NCI-H69 (cell line): Measurements from ENCODE around the gene LZTS2.

Experiments
- DNase-seq: peaks from one replicate; lab custom pipeline; 2025; lab: John Stamatoyannopoulos, UW

Gene LZTS2

DNA sequence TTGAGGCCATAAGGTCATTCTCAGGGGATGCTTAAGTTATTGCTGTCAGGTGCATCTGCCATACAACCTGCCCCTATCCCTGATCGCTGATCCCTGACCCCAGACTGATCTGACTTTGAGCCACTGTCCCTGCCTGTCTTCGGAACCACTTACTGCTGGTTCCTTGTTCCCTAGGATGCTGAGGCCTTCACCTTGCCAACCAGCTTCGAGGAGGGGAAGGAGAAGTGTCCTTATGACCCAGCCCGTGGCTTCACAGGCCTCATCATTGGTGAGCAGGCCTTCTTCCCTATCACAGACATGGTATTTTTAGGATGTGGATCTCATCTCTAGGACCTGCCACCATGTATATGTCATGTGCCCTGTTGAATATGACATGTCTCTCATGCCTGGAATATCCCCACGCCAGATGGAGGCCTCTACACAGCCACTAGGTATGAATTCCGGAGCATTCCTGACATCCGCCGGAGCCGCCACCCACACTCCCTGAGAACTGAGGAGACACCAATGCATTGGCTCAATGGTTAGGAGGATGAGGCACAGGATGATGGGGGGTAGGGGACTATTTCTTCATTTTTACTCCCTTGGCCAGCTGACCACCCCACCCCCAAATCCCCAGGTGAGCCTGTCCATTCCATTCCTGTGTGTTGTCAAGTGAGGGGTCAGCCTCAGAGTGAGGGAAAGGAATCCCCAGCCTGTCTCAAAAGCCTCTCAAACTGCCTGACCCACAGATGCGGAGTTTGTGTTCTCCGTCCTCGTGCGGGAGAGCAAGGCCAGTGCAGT lies 21.3 kb upstream of the LZTS2 start:
- DNase-seq = no peak

DNA sequence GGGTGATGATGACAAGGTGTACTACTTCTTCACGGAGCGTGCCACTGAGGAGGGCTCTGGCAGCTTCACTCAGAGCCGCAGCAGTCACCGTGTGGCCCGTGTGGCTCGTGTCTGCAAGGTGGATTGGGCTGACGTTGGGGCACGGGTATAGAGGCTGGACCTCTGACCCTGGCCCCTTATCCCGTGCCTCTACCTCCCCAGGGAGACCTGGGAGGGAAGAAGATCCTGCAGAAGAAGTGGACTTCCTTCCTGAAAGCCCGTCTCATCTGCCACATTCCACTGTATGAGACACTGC lies 20.8 kb upstream of the LZTS2 start:
- no peak for DNase-seq

DNA sequence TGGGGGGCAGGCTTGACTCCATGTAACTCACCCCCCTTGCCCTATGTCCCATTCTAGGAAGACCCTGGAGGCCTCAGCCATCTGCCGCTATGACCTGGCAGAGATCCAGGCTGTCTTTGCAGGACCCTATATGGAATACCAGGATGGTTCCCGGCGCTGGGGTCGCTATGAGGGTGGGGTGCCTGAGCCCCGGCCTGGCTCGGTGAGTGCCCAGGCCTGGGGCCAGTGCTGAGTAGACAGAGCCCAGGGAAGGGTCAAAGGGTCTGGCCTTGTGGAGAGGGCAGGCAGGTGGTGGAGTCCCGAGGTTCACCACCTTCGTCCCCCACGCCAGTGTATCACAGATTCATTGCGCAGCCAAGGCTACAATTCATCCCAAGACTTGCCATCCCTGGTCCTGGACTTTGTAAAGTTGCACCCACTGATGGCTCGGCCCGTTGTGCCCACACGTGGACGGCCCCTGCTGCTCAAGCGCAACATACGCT lies 19.8 kb upstream of the LZTS2 start:
- DNase-seq = no peak

DNA sequence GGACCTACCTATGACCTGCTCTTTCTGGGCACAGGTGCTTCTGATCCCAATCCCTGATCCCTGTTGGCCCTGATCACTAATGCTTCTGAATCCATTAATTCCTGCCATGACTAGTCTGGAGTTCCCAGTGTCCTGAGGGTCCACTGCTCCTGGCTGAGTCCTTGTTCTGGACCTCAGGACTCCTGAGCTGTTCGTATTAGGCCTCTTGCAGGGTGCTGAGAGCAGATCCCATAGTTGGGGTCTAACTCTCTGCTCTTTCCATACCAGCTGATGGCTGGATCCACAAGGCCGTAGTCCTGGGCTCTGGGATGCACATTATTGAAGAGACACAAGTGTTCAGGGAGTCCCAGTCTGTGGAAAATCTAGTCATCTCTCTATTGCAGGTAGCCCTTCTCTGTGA lies 19.3 kb upstream of the LZTS2 start:
- DNase-seq = no peak

DNA sequence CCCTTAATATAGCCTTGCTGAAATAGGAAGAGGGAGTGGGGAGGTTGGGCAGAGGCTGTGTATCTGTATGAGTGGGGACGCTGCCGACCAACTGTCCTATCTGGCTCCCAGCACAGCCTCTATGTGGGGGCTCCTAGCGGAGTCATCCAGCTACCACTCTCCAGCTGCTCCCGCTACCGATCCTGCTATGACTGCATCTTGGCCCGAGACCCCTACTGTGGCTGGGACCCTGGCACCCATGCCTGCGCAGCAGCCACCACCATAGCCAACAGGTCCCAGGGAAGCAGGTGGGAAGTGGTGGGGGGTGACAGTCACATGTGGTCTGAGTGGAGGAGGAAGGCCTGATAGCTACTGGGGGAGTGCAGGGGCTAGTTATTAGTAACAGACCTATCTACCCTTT lies 18.9 kb upstream of the LZTS2 start:
- no peak for DNase-seq

DNA sequence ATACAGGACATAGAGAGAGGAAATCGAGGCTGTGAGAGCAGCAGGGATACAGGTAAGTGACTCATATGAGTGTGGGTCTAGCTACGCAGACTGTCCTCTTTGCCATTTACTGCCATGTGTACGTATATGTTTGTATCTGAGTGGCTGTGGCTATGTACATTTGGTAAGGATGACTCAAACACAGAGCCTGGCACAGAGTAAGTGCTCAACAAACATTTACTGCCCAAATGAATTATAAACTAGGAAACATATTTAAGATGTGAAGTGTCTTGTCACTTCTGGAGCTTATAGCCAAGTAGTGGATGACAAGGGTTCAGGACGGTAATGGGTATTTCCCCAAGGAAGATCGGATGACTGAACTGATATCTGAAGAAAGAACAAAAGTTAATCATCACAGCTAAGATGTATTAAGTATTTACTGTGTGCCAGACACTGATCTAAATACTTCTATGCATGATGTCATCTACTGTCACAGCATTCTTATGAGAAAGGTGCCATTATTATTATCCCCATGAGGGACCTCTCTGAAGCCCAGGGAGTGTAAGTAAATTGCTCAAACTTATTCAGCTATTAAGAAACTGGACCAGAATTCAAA lies 18.3 kb upstream of the LZTS2 start:
- DNase-seq = no peak

DNA sequence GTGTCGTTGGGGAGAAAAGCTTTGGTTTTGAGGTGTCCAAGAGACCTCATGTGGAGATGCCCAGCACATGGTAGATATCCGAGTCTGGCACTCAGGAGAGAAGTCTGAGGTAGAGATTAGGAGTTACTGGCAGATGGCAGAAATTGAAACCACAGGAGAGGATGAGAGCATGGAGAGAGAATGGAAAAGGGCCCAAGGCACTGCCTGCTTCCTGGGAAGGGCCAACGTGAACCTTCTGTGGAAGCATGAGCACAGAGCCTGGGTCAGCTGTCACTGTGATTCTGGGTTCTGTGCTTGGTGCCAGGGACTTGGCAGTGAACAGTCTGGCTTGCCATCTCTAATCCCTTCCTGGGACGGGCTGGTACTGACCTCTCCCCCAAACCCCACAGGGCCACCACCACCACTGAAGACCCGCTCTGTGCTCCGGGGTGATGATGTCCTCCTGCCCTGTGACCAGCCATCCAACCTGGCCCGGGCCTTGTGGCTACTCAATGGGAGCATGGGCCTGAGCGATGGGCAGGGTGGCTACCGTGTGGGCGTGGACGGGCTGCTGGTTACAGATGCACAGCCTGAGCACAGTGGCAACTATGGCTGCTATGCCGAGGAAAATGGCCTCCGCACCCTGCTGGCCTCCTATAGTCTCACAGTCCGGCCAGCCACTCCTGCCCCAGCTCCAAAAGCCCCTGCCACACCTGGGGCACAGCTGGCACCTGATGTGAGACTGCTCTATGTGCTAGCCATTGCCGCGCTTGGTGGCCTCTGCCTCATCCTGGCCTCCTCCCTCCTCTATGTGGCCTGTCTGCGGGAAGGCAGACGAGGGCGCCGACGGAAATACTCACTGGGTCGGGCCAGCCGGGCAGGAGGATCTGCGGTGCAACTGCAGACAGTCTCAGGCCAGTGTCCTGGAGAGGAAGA lies 16.4 kb upstream of the LZTS2 start:
- no peak for DNase-seq

DNA sequence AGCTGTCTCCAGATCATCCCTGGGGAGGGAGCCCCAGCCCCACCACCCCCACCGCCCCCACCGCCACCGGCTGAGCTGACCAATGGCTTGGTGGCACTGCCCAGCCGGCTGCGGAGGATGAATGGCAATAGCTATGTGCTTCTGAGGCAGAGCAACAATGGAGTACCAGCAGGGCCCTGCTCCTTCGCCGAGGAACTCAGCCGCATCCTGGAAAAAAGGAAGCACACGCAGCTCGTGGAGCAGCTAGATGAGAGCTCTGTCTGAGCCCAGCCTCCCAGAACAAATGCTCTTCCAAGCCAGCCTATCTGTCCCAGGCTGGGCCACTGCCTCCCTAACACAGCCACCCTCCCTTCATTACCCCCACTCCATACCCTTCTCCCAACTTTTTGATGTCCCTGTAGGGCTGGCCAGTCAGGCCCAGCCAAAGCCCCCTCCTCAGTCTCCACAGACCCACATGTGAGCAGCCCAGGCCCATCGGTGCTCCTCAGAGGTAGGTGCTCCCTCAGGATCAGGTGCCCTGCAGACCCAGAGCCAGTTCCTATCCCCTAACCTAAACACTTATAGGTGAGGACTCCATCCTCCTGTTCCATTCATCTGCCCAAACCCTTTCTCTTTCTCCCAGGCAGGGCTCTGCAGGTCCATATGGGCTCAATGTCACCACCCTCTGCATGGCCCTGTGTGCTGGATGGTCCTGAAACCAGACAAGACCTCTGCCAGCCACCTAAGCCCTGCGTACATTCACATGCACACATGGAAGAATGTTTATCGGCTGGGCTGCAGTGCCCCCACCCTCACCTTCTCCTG lies 15.5 kb upstream of the LZTS2 start:
- DNase-seq = no peak

DNA sequence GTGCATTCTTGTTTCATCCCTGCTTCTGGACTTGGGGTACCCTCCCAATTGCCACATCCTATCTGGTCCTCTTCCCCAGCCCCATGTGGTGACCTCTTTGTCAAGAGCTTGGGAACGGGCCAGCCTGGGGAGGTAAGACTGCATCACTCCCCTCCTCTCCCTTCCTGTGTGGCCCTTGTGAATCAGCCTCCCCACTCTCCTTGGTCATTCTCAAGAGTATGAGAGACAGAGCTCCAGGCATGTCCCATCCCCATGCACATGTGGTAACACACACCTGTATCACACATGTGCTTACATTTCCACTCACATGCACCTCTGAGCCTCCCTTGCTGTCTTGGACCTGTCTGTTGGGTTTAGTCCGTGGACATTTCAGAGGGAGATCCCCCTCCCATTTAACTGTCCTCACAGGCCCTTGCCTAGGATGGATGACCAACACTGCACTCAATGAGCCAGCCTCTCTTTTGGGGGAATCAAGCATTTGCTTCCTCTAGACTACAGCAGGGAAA lies 14.9 kb upstream of the LZTS2 start:
- DNase-seq = no peak

DNA sequence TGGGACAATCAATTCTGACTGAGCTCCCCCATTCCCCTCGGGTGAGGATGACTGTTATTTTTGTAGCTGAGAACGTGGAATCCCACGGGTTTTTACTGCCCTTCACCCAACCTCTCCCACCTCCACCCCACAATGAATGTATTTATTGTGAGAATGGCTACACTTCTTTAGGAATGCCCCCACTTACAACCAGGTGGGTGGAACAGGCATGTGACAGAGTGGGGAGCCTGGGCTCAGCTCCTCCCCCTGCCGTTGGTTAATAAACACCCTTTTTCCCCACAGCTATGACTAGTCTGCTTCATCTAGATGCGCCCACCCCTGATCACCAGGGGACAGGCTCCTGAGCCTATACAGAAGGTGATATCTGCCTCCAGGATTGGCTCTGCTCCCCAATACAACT lies 14.3 kb upstream of the LZTS2 start:
- DNase-seq = no peak

DNA sequence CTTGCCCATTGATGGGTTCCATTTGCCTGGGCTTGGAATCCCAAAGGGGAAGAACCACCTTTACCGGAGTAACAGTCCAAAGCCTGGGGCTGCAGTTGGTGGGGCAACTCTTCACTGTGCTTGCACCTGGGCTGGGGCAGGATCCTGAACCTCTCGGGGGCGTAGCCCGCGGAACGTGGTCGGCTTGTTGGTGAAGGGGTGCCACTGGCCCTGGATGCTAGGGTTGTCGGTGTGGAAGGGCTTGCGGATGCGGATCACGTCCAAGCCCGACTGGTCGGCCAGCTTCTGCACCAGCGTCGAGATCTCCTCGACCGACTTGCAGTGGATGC lies 13.0 kb upstream of the LZTS2 start:
- no peak for DNase-seq

DNA sequence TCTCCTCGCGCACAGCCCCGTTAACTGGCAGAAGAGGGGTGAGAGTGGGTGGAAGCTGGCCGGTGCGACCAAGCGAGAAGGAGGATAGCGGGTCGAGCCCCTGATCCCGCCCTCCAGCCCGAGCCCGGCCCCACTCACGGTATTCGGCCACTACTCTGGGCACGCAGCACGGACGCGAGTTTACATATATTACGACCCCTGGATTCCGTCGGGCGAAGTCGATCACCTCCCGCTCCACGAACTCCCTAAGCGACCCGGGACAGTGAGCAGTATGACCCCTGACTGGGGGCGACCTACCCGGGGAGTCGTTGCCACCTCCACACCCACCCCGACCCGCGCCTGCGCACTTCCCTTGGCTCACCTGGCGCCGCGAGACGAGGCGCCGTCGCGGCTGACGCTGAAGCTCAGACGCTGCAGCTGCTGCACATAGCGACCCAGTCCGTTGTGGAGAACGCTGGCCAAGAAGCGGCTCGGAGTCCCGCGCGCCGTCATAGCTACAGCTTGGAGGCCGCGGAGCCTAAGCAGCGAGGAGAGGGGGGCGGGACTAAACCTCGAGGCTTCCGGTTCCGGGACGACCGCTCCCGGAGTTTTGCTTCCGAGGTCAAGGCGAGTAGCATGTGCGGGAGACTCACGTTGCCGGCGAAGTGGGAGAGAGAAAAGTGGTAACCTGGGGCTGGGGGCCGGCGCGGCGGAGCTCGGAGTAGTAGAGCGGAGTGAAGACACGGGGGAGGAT lies 12.5 kb upstream of the LZTS2 start, which contains the start of the genes MRPL43 and TWNK:
TSS of gene MRPL43 (minus strand) at position 546 of the 733 bp plus-strand sequence. CDS start at position 492, 54 bp downstream.
TSS of gene TWNK (plus strand) at position 592 of the 733 bp plus-strand sequence. CDS start 668 bp downstream, outside the sequence.
- DNase-seq = peak; percentile 79

DNA sequence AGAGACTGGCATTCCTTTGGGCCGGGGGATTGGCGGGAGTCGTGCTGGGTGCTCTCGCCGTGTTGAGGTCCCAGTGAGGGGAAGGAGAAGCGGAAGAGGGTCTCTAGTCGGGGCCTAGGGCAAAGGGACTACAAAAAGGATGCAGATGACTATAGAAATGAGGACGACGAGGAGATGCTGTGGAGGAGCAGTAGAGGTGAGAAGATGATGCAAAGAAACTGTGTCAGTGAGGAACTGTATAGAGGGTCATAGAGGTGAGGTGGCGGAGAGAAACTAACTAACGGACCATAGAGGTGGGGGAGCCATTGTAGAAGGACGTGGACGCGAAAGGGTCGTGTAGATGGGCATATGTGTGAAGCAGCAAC lies 11.9 kb upstream of the LZTS2 start:
- DNase-seq = no peak

DNA sequence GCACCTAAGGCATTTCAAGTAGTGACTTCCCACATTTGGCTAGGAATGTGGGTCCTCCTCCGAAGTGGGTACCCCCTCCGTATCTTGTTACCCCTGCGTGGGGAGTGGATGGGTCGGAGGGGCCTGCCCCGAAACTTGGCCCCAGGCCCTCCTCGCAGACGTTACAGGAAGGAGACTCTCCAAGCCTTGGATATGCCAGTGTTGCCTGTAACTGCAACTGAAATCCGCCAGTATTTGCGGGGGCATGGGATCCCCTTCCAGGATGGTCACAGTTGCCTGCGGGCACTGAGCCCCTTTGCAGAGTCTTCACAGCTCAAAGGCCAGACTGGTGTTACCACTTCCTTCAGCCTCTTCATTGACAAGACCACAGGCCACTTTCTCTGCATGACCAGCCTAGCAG lies 11.4 kb upstream of the LZTS2 start:
- no peak for DNase-seq

DNA sequence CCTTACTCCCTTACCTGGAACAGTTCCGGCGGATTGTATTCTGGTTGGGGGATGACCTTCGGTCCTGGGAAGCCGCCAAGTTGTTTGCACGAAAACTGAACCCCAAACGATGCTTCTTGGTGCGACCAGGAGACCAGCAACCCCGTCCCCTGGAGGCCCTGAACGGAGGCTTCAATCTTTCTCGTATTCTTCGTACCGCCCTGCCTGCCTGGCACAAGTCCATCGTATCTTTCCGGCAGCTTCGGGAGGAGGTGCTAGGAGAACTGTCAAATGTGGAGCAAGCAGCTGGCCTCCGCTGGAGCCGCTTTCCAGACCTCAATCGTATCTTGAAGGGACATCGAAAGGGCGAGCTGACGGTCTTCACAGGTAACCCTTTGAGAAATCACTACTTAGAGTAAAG lies 10.5 kb upstream of the LZTS2 start:
- no peak for DNase-seq

DNA sequence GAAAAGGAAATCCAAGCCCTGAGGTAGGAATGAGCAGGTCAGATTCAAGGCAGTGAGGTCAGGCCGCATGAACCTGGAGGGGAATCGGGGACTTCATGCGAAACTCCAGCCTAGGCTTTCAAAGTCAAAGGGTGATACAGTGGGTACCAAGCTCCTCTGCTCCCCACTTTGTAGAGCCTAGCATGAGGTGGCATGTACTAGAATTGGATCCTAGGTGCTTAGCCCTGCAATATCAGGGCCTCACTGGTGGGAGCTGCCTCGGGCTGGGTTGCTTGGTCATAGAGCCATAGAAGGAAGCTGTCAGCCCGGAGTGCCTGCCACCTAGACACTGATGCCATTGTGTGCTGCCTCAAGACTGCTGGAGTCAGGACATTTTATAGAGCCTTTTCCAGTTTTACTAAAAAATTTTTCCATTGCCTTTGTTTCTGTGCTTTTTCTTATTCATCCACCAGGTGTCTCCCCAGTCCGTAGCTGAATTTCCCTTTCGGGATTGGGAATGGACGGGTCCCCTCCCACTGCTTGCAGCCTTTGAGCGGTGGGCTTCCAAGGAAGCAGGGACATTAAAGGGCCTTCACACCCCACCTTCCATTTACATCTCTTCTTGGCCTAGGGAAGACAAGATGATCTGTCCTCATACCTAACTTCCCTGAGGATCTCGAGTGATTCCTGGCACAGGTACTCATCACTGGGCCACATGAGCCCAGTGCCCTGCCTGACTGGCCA lies 5.5 kb upstream of the LZTS2 start:
- peak; percentile 20 for DNase-seq

DNA sequence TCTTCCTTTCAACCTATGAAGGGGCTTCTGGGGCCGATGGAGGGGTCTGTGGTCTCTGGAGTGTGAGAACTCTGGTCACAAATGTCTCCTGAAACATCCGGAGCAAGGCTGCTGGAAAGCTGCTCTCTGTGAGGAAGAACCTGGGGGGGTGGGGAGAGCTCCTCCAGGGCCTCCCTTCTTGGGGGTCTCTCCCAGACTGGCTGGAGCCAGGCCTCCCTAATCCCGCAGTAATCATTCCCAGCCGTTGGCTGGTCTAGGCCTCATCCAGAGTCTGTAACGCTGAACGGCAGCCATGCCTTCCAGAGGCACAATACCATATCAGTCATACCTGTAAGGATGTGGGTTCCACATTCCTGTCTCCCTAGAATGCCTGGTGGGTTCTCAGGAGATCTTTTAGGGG lies 4.4 kb upstream of the LZTS2 start:
- DNase-seq = no peak

DNA sequence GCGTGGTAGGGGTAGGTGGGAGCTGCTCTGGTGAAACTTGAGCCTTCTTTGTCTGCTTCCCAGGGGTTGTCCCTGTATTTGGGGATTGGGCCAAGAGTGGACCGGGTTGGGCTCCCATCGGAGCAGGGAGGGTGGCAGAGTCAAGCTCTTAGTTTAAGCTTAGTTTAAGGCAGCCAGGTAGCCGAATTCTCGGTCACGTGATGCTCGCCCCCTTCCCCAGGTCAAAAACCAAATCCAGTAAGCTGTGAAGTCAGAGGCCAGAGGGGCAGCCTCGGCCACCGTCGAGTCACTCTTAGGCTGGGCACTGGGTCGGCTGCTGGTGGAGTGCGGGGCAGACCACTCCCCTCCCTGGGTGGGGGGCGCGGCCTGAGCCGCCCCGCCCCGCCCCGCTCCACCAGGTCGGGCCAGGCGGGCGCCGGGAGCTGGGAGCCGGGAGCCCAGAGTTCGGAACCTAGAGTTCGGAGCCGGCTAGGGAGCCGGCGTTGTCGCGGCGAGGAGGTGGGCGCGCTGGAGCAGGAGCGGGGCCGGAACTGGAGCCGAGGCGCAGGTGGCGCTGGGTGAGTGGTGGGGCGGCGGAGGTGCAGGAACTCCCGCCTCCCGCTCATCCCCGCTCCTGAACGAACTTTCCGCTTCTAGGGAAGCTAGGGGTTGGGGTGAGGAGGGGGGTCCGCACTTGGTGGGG lies 2.8 kb upstream of the LZTS2 start:
- DNase-seq = peak; percentile 61

DNA sequence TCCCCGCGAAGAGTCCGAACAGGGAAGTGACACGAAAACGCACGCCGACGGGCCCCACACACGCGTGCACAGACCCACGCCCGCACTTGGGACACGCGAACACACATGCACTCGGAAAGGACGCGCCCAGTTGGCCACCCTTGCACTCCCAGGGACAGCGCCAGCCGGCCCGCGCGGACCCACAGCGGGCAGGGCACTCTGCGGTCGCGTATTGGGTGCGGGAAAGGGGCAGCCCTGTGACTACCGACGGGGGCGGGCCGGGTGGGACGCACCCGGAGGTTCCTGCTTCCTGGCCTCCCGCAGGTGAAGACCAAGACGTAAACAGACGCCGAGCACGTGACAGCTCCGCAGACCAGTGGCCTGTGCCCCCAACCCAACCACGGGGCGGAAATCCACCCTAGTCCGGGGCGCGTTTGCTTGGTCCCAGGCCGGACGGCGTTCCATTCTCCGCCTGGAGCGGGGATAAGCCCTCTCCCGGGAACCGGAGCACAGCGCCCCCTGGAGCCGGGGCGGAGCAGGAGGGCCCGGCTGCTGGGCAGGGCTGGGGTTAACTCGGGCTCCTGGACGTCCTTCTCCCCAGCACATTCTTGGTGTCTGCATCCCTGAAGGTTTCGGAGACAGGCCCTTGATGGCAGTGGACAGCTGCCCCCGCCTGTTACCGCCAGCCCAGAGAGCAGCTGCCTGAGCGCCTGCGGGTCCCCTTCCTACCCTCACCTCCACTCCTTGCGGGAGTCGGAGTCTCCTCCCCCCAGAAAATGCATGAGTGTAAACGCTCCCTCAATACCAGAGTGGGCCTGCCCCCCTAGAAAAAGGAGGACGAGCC lies 2.0 kb upstream of the LZTS2 start:
- DNase-seq = peak; percentile 82
